GM19452 (cell line): ENCODE data around the gene STRBP.
A peak's percentile ranks its signal among the peaks of the same experiment; 100 is the strongest.
"Not testable (repeated sequence)": the region's sequence is repeated elsewhere in the genome, so short reads cannot be mapped to it uniquely, and the experiment has no call there.

Experiments
- ATAC-seq: cut with Tn5 transposase; IDR thresholded peaks from one replicate; pipeline ENCODE4 v1.9.1; 2021; ENCODE audit not compliant: unreplicated experiment

STRBP gene

GRCh38 chr9:123268465-123269259, at the start of gene STRBP:
TSS of gene STRBP (minus strand) at chr9:123268586. CDS start at chr9:123184134, 84,452 bp downstream.
- ATAC-seq: peak; percentile 91

GRCh38 chr9:123316053-123316718, 47.8 kb upstream of the STRBP start:
- no peak for ATAC-seq

DNA sequence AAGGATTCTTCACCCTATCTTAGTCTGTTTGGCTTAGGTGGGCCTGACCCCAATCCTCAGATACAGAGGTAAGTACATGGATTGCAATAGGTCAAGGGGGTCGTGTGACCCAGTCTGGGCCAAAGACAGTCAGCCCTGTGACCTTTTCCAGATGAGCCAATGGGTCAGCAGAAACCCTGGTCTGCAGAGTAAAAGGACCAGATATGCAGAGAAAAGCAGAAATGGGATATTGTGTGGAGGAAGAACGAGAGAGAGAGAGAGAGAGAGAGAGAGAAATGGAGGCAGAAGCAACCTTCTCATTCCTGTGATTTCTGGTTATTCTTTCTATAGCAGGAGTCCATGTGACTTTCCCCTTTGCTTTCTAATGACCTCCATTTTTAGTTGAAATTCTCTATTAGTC, 47.2 kb upstream of the STRBP start:
- no peak for ATAC-seq

- ATAC-seq: no peak
Observed at GRCh38 chr9:123314617-123315016, 46.2 kb upstream of the STRBP start.

DNA sequence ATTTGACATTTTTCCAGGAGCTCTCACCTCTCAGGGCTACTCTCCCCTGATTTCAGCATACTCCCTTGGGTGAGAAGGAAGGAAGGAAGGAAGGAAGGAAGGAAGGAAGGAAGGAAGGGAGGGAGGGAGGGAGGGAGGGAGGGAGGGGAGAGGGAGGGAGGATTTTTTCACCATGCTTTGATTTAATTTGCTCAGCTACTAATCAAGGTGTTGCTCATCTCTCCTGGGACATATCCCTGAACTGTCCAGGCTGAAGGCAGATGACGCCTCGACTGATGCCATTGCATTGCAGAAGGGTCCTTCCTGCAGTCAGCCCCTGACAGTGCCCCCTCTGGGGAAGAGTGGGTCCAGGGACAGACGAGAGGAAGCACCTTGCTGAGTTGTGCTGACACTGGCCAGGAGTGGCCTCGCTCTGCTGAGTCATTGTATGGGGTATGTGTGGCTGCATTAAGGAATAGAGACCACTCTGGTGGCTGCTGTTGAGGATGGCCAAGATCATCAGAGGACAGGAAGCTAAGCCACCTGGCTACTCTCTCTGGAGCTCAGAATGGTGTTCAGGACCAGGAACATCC, 44.0 kb upstream of the STRBP start:
- ATAC-seq: no peak

DNA sequence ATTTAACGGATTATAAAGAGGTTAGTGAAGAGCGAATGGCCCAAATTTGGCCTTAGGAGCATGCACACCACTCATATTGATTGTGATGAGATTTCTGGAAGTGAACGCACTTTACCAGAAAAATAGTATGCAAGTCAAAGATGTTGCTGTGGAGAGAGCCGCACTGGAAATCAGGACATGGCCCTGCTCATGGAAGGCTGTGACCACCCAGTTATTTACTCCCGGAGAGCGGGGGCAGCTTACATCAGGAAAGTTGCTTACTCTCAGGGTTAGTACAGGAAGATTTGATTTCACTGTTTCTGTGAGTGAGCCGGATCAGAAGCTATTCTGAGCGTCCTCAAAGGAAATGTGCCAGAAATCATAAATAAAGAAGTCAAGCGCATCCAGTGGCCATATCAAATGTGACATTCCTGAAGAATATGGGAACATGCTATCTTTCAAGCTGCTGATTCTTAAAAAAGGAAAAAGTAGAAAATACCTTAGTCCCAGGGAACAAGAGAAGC, 42.9 kb upstream of the STRBP start:
- no peak for ATAC-seq

DNA sequence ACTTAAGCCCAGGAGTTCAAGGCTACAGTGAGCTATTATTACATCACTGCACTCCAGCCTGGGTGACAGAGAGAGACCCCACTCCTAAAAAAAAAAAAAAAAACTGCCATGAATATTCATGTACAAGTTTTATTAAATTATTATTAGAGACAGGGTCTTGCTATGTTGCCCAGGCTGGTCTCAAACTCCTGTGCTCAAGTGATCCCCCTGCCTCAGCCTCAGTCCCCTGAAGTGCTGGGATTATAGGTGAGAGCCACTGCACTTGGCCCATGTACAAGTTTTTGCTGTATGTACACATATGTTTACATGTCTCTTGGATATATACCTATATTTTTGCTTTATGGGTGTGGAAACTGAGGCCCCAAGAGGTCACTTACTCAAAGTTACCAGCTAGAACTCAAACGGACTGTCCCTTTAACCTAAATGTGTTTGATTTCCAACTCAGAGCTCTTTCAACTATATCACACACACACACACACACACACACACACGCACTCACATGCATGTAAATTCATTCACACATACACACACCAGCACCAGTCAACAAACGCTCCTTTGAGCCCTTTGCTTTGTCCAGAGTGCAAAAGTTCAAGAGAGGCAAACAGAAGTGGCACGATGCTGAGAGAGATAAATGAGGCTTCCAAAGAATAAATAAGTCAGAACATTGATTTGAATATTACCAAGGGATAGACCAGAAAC, 42.3 kb upstream of the STRBP start:
- no peak for ATAC-seq

DNA sequence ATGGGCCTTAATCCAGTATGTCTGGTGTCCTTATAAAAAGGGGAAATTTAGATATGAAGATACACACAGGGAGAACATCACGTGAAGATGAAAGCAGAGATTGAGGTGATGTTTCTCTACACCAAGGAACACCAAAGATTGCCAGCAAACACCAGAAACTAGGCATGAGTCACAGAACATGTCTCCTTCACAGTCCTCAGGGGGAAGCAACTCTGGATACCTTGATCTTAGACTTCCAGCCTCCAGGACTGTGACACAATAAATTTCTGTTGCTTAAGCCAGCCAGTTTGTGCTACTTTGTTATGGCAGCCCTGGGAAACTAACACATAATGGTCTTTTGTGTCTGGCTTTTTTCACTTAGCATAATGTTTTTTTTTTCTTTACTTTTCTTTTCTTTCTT, 41.2 kb upstream of the STRBP start:
- no peak for ATAC-seq

- ATAC-seq: no peak
Observed at GRCh38 chr9:123305879-123306278, 37.5 kb upstream of the STRBP start.

DNA sequence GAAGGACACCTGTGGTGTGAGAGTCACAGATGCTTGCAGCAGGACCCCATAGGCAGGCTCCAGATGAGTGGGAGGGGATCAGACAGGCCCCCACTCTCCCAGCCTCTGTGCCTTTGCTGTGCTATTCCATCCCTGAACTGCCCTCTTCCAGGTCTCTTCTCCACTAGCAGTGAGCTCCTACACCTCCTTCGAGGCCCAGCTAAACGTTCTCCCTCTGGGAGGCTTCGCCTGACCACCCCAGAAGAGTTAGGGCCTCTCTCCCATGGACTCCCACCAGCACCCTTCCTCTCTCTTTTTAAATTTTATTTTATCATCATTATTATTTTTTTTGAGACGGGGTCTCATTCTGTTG, 35.9 kb upstream of the STRBP start:
- no peak for ATAC-seq

DNA sequence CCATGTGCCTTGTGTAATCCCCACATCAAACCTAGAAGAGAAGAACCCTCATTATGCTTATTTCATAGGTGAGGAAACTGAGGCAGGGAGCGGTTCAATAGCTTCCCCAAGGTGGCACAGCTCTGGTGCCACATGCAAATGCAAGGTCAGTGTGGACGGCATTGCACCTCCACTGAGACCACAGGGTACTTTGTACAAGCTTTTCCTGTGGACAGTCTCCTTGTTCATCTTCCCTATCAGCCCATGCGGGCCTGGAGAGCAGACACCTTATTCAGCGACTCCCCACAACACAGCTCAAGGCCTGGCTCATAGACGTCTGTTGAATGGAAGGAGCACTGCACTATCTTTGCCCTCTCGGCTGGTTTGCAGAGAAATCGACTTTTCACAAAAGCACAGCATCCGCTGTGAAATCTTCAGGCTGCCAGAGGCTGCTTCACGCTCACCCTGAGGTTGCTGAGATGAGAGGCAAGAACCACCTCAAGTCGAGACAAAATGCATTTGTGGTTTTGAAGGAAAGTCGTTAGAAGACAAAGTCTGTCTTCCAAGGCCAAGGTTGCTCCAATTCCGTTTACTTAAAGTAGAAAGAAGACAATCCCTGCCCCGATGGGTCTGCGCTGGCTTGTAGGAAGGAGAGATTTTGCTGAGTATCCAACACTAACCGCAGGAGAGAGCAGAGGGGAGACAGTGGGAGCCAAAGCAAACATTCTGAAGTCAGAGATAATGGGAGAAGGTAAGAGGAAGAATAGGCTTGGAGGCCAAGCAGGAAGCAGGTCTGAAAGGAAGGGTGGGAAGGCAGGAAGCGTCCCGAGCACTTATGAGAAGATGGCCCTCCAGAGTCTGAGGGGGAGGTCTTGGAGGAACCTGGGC, 34.2 kb upstream of the STRBP start:
- no peak for ATAC-seq

GRCh38 chr9:123301936-123302335, 33.5 kb upstream of the STRBP start:
- not testable (repeated sequence) for ATAC-seq

GRCh38 chr9:123300554-123300953, 32.2 kb upstream of the STRBP start:
- ATAC-seq: no peak

- no peak for ATAC-seq
Observed at GRCh38 chr9:123299558-123300126, 31.3 kb upstream of the STRBP start.

DNA sequence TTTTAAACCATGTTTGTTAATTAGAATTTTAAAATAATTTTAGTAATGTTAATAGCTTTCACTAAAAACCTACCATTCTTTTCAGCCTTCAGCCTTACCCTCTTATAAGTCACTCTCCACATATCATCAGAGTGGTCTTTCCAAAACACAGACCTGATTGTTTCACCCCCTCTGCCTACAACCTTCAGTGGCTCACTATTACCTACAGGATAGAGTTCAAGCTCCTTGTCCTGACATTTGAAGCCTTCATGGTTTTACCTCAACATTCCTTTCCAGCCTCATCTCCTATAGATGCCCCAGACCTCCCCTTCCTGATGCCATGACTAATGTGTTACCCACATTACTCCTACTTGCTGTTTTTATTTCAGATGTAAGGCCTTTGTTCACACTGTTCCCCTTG, 27.8 kb upstream of the STRBP start:
- ATAC-seq: no peak

DNA sequence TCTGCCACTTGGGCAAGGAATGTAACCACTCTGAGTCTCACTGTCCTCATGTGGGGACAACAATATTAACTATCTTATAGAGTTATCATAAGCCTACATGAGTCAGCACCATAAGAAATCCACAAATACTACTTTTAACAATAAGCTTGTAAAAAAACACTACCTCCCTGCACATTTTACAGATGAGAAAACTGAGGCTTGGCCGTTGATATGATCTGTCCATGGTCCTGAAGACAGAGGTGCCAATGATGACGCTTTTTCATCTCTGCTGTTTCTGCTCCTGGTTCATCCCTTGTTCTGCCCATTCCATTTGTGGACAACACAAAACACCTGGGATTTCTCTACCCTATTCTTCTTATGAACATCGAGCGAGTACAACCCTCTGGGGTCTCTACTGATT, 23.4 kb upstream of the STRBP start:
- ATAC-seq: no peak

- ATAC-seq: no peak
Observed at GRCh38 chr9:123290764-123291163, 22.4 kb upstream of the STRBP start.

DNA sequence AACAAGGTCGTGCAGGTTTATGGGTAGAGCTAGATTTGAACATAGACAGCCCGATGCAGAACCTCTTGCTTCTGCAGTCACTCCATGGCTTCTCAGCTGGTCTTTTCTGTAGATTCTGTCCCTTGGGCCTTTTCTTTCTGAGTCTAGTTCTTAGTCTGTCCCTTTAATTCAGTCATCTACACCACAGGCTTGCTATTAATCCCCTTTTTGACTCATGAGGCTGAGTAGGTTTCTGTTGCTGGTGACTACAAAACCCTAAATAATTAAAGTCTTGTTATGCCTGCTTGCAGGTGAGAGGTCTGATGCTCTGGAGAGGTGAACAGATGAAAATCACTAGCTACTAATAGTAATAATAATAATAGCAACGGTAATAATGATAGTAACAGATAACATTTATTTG, 19.3 kb upstream of the STRBP start:
- ATAC-seq: no peak

DNA sequence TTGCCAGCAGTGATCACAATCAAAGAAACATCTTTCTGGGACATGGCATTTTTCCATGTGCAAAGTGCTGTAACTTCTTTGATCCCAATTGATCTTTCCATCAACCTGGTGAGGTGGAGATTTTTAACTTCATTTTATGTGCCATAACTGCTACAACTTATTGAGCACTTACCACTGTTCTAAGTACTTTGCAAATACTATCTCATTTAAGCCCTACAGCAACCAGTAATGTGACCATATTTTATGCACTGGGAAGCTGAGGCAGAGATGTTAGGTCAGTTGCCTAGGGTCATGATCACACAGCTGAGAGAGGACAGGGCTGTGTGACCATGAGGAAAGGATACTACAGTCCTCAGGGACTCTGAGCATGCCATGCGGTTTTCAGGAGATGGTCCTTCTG, 17.9 kb upstream of the STRBP start:
- ATAC-seq: no peak

DNA sequence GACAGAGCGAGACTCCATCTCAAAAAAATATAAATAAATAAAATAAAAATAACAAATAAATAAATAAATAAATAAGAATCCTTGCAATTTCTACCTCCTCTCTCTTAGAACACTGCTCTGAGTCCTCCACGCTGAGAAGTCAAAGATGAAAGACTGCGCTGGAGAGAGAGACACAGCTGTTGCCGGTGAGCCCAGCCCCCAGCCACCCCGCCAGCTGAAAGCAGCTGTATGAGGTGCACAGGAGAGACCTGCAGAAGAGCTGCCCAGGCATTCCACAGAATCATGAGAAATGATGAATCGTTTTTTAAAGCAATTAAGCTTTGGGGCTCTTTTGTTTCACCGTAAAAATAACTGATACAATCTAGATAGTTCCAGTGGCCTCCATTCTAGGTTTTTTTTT, 16.3 kb upstream of the STRBP start:
- ATAC-seq: no peak
